A172 (cell line): Measurements from ENCODE around the gene ADAM17. TPM values are rescaled to one million over a fixed set of nuclear protein-coding genes. Genes with fewer than 3 reads are reported as not detected.
"Not testable (repeated sequence)": the region's sequence is repeated elsewhere in the genome, so short reads cannot be mapped to it uniquely, and the experiment has no call there.

Source experiments
- DNase-seq: peaks from one replicate; pipeline ENCODE4 v3.0.0-alpha.2; 2015; ENCODE audit warnings: low spot score
- total RNA-seq: library from RNA; depleted of rRNA; stranded (reverse); fragments of >200 nt; shearing (Covaris generic); gene quantifications from 2 replicates; pipeline ENCODE4 v1.2.3, GENCODE V29; 2014

The ADAM17 gene
- total RNA-seq, 1 experiment from 2014 or later = 71.3 TPM

- no peak for DNase-seq
These were observed 31.3 kb downstream of the ADAM17 start for GRCh38 chr2:9524291-9524690.

GRCh38 chr2:9519250-9519649 lies 36.4 kb downstream of the ADAM17 start:
- peak; percentile 16 for DNase-seq

GRCh38 chr2:9518780-9519179 lies 36.9 kb downstream of the ADAM17 start:
- no peak for DNase-seq

GRCh38 chr2:9518163-9518562 lies 37.5 kb downstream of the ADAM17 start:
- no peak for DNase-seq

GRCh38 chr2:9517118-9517782 lies 38.4 kb downstream of the ADAM17 start:
- no peak for DNase-seq

- not testable (repeated sequence) for DNase-seq
These were observed 41.7 kb downstream of the ADAM17 start for GRCh38 chr2:9513946-9514345.

- DNase-seq = no peak
These were observed 46.7 kb downstream of the ADAM17 start for GRCh38 chr2:9508931-9509330.

- no peak for DNase-seq
These were observed 57.4 kb downstream of the ADAM17 start for GRCh38 chr2:9498210-9498609.

- DNase-seq = no peak
These were observed 58.6 kb downstream of the ADAM17 start for GRCh38 chr2:9497017-9497416.

GRCh38 chr2:9494081-9494480 lies 61.5 kb downstream of the ADAM17 start:
- no peak for DNase-seq

- no peak for DNase-seq
These were observed 62.2 kb downstream of the ADAM17 start for GRCh38 chr2:9493478-9493877.

GRCh38 chr2:9492927-9493326 lies 62.7 kb downstream of the ADAM17 start:
- DNase-seq = no peak

- DNase-seq = no peak
These were observed 64.8 kb downstream of the ADAM17 start for GRCh38 chr2:9490789-9491188.

GRCh38 chr2:9488583-9489547 lies 66.8 kb downstream of the ADAM17 start:
- DNase-seq = no peak

GRCh38 chr2:9484533-9484932 lies 71.1 kb downstream of the ADAM17 start:
- no peak for DNase-seq

- DNase-seq = no peak
These were observed 72.5 kb downstream of the ADAM17 start for GRCh38 chr2:9483107-9483506.

- DNase-seq = no peak
These were observed 75.5 kb downstream of the ADAM17 start for GRCh38 chr2:9480157-9480556.

- no peak for DNase-seq
These were observed 77.1 kb downstream of the ADAM17 start for GRCh38 chr2:9478526-9478925.

GRCh38 chr2:9477914-9478313 lies 77.7 kb downstream of the ADAM17 start:
- no peak for DNase-seq

GRCh38 chr2:9474361-9475057 lies 81.1 kb downstream of the ADAM17 start, which contains the start of gene IAH1:
IAH1 (plus strand) TSS chr2:9474551; CDS start chr2:9474567, 16 bp downstream.
- no peak for DNase-seq

- no peak for DNase-seq
These were observed 81.7 kb downstream of the ADAM17 start for GRCh38 chr2:9473985-9474360.

- DNase-seq = no peak
These were observed 82.2 kb downstream of the ADAM17 start for GRCh38 chr2:9473308-9473984.
